ENCODE data around the gene PSEN1. TPM values are rescaled to one million over a fixed set of nuclear protein-coding genes. Genes with fewer than 3 reads are reported as not detected.

The PSEN1 gene
- total and polyA plus RNA-seq, 2 donors (not counting 3 experiments of a cell fraction or from before 2014, with no cell fraction given) = 16.5 to 36.8 TPM

- no peak overlapping the region for H3K27ac ChIP-seq (ENCODE audit: insufficient read depth, low read depth, low read length)
- CTCF ChIA-PET = interaction anchor here (0.8 to 2.9 kb wide), 5 partner anchors 10 to 84 kb away, joined by 3 to 9 read pairs (median 4); no protein-coding TSS in a partner anchor
- intact Hi-C loops (cut with micrococcal nuclease) (loop anchor here (2.0 to 10.0 kb wide), 2 partner anchors 17 to 283 kb away; partner anchors contain the start of gene RIOX1), dilution Hi-C loops (cut with MboI; ENCODE audit: extremely low pct_ligation_motif_present, low sequenced_read_pairs) (no loop called here)
- H3K9me1 ChIP-seq (replicated peaks; ENCODE audit: control insufficient read depth, extremely low read depth, insufficient read depth, low read length) = no peaks in the 10 kb centered on the region
- H3K4me3 ChIP-seq (replicated peaks in 1 of 3; ENCODE audit: insufficient read depth in 1 of 3, low read depth in 1 of 3, low read length in 3 of 3) = no peak overlapping the region
- no TSS peak for BruUV-seq (replicated peaks)
- no peaks in the 10 kb centered on the region for H3K9me3 ChIP-seq (replicated peaks; ENCODE audit: control insufficient read depth, insufficient read depth, low read length)
- H3K4me2 ChIP-seq (ENCODE audit: insufficient read depth, low read length) = no peak overlapping the region
- H3K27me3 ChIP-seq (ENCODE audit: control insufficient read depth in 2 of 2, insufficient read depth in 2 of 2, low read length in 2 of 2) = no peaks in the 10 kb centered on the region
- no peak overlapping the region for H3K9ac ChIP-seq (replicated peaks; ENCODE audit: extremely low read depth, insufficient read depth, low read length)
- H3K36me3 ChIP-seq (ENCODE audit: control insufficient read depth in 2 of 2, extremely low read depth in 1 of 2, insufficient read depth in 2 of 2, low read length in 2 of 2) = peaks cover 3 to 17% of the 10 kb centered on the region in 2 experiments
- TF ChIP-seq JUN (IDR thresholded peaks at IDR 0.05; ENCODE audit: borderline replicate concordance, insufficient read depth, insufficient read length, low read depth) = no peak
- no peak for TF ChIP-seq FOS (IDR thresholded peaks at IDR 0.05; ENCODE audit: borderline replicate concordance, insufficient read depth, low read length)
- no peak for TF ChIP-seq EZH2 (IDR thresholded peaks at IDR 0.05; ENCODE audit: borderline replicate concordance, low read depth, low read length, severe bottlenecking)
- no peak for TF ChIP-seq CTCF (IDR thresholded peaks at IDR 0.05; ENCODE audit: extremely low read depth in 1 of 2, insufficient read depth in 1 of 2, low read depth in 1 of 2, low read length in 2 of 2)
- TF ChIP-seq POLR2AphosphoS5 (IDR thresholded peaks at IDR 0.05; ENCODE audit: insufficient read depth, low read depth, low read length) = no peak
- TF ChIP-seq MAX (IDR thresholded peaks at IDR 0.05; ENCODE audit: insufficient read depth, insufficient read length) = no peak
- TF ChIP-seq POLR2A (IDR thresholded peaks at IDR 0.05; ENCODE audit: low read depth, low read length) = no peak
- TF ChIP-seq MYC (IDR thresholded peaks at IDR 0.05; ENCODE audit: low read depth, low read length) = no peak
- TF ChIP-seq GATA2 (IDR thresholded peaks at IDR 0.05; ENCODE audit: insufficient read depth, insufficient read length, low read depth, low read length) = no peak
- FAIRE-seq = no peak
- H3K79me2 ChIP-seq (ENCODE audit: control insufficient read depth, insufficient read depth, low read length) = no peaks in the 10 kb centered on the region
- no peaks in the 10 kb centered on the region for H4K20me1 ChIP-seq (replicated peaks; ENCODE audit: control insufficient read depth, extremely low read depth, insufficient read depth, low read length)
- POLR2A ChIA-PET = no interaction called here
- no peak for DNase-seq (ENCODE audit: low read depth, low spot score)
- no peak overlapping the region for H2AFZ ChIP-seq (ENCODE audit: low read depth, low read length)
- peaks cover 25% of the 10 kb centered on the region for H3K4me1 ChIP-seq (ENCODE audit: control insufficient read depth, extremely low read depth, insufficient read depth, low read length)
These were observed 75.1 kb downstream of the PSEN1 start for GRCh38 chr14:73211251-73212040.

All from endothelial cell of umbilical vein (primary cell).